ENCODE data around the gene CPA5.

CPA5 gene

DNA sequence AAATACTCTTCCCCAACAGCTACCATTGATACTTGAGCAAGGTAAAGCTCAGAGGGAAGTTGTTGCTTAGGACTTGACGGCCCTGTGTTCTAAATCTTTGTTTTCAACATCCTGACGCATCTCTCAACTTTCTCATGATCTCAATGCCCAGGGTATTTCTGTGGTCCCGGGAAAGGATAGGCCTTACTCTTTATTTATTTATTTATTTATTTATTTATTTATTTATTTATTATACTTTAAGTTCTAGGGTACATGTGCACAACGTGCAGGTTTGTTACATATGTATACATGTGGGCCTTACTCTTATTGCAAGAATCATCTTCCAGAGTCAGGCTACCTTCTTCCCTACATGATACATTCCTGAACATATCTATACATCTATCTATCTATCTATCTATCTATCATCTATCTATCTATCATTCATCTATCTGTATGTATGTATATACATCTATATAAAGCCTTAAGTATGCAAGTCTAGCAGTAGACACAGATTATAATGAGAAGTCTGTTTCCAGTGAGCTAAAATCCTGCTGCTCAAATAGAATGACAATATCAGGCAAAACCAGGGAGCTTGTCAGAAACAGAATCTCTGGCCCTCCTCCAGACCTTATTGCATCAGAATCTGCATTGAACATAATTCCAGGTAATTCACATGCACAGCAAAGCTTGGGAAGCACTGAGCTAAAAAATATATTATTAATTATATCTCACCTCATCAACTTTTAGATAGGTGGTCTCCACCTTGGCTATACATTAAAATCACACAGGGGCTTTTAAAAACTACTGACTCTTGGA is 12.2 kb upstream of the CPA5 start:
- no peak for DNase-seq (ENCODE audit: low read depth)

DNA sequence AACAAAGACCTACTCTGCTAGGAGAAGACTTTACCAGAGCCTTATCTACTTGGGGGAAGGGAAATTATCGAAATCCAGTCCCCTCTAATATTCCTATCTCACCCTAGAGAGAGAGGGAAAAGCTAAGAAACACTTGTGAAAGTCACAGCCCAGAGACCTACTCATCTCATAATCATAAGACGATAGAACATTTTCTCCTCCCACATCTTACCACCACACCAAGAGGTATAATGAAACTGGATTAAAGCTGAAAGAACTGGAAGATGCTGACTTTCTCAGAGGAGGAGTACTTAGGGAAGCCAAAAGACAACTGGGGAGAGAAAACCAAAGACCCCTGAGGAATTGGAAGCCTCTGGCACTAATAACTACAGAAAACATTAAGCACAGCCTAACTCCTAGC is 10.8 kb upstream of the CPA5 start:
- DNase-seq (ENCODE audit: low read depth): no peak

DNA sequence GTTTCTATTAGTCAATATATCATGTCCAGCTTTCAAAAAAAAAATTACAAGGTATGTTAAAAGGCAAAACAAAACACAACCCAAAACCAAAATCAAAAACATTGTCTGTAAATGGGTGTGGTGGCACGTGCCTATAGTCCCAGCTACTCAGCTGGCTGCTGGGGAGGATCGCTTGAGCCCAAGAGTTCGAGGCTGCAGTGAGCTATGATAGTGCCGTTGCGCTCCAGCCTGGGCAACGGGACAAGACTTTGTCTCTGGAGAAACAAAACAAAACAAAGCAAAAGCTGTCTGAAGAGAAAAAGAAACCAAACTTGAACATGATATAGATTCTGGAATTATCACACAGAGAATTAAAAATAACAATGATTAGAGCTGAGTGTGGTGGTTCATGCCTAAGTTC is 10.3 kb upstream of the CPA5 start:
- no peak for DNase-seq (ENCODE audit: low read depth)

DNA sequence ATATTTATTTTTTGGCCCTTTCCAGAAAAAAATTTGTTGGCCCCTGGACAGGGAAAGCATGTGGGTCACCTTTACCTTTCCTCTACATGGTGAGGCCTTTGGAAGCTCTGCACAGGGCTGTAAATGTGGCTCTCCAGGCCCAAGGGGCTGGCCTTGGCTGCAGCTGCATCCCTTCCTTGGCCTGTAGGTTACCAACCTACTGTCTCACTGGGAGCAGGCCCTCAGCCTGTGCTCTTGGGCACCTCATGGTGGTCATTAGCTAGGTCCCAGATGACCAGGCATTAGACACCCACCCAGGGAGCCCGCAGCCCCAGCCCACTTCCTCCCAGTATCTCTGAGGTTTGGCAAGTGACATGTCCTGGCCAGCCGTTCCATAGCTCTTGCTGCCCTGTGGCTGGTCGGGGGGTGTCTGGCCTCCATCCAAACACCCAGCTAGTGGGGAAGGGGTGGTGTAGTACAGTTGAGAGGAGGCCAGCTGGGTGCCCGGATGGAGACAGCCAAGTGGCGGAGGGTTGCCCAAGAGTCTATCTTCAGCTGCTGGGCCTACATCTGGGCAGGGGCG is 7.1 kb upstream of the CPA5 start:
- DNase-seq (ENCODE audit: low read depth): no peak

DNA sequence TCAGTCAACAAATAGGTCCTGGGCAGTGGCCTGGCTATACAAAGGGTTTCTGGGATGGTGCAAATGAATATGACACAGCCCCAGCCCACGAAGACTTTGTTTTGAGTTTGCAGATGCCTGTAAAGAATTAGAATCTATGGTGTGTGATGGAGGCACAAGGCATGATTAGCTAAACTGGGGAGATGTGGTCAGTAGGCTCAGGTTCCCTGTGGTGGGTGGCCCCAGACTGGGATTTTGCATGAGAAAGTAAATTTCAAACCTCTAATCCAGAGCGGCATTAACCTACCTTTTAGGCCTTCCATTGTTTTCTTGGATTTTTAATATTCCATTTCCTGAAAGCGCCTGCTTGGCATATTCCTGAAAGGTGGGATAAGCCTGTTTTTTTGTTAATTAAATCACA is 6.4 kb upstream of the CPA5 start:
- no peak for DNase-seq (ENCODE audit: low read depth)

DNA sequence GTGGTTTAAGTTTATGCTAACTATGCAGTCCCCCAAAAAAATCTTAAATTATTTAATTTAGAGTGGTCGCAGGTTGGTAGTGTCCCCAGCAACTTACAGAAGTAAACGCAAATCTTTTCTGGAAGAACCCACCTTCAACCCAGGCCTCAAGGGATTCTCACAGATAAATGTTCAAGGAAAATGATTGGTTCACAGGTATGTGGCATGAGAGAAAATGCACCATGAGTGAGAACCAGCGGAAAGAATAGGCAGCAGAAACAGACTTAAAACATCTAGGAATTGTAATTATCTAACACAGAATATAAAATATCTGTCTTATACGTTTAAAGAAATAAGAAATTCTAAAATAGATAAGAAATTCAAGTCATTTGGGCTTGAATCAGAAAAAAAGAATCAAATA is 2.7 kb upstream of the CPA5 start:
- no peak for DNase-seq (ENCODE audit: low read depth)

DNA sequence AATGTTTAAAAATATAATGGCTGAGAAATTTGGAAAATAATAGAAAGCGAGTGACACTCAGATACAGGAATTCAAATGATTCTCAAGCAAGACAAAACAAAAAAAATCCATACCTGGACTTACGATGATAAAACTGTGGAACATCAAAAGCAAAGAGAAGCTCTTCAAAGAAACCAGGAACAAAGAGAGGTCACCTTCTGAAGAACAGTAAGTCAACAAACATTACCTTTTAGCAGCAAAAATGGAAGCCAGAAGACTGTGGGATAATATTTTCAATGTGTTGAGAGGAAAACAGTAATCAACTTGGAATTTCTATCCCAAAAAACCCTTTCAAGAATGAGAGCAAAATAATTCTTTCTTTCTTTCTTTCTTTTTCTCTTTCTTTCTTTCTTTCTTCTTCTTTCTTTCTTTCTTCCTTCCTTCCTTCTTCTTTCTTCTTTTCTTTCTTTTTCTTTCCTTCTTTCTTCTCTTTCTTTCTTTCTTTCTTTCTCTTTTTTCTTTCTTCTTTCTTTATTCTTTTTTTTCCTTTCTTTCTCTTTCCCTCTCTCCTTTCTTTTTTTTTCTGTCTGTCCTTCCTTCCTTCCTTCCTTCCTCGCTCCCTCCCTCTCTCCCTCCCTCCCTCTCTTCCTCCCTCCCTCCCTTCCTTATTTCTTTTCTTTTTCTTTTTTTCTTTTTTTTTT is 1.8 kb upstream of the CPA5 start:
- no peak for DNase-seq (ENCODE audit: low read depth)

DNA sequence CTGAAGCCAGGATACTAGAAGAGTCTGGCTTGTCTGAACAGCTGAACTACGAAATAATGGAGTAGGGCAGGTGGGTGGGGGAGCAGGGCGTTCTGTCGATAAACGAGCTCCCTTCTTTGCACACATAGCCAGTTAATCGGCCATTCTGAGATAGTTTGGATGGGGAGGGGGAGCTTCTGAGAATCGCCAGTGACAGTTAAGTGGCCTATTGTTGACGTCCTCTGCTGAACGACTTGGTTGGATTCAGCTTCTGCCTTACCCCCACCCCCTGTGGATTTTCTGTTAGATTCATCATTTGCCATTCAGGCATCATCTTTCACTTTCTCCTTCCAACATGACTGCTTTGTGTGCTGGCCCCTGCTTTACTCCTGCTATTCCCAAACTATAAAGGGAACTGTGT is 520 bp downstream of the CPA5 start:
- DNase-seq (ENCODE audit: low read depth): no peak

DNA sequence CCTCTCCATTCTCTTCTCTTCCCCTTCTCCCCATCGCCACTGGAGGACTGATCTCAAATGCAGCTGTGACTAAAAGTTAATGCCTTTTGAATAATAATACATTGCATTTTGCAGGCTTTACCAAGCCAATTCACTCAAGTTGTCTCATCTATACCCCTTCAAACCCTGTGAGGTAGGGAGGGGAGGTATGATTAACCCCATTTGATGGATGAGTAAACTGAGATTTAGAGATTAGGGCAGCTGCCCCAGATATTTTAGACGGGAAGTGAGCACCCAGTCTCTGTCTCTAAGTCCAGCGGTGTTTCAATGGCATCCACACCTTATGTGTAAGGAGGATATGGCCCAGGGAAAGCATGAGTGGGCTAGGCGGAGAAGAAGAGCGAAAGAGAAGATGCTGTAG is 1.1 kb downstream of the CPA5 start:
- DNase-seq (ENCODE audit: low read depth): no peak

DNA sequence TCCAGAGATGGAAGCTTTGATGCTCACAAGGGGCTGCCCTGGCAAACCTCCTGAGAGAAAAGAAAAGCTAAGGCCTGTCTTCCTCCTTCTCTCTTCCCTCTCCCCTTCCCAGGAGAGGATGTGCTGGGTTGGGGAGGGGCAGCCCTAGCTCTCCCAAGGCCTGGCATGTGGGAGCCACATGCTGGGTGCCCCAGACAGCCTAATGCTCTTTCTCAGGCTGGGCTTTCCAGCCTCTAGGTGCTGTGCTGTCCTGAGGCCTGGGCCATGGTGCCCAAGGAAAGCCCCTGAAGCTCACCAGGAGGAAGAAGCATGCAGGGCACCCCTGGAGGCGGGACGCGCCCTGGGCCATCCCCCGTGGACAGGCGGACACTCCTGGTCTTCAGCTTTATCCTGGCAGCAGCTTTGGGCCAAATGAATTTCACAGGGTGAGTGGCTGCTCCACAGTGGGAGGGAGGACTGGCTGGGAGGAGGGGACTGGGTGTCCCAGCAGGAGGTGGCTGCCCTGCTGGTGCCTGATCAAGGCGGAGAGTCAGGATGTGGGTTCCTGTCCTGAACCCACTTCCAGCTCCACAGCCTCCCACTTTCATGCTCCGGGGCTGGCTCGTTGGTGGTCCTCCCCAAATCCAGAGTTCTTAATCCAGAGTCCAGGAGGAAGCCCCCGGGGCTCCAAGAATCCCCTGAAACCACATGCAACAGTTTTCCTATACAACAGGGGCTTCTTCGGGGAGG is 1.7 kb downstream of the CPA5 start:
- DNase-seq (ENCODE audit: low read depth): no peak

DNA sequence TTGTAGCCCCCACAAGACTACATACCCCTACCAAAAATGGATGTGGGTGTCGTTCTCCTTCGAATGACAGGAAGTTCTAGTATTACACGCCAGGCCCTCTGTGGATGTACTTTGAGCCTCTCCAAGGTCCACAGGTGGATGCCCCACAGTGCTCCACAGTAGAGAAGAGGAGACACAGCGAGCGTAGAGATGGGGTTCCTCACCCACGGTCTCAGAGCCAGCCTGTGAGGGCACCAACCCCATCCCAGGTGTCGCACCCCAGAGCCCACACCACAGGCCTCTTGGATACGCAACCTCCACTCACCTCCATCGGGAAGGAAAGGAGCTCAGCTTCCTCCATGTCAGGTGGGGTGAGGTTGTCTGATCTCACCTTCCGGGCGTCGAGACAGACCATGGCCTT is 2.3 kb downstream of the CPA5 start:
- DNase-seq (ENCODE audit: low read depth): no peak

DNA sequence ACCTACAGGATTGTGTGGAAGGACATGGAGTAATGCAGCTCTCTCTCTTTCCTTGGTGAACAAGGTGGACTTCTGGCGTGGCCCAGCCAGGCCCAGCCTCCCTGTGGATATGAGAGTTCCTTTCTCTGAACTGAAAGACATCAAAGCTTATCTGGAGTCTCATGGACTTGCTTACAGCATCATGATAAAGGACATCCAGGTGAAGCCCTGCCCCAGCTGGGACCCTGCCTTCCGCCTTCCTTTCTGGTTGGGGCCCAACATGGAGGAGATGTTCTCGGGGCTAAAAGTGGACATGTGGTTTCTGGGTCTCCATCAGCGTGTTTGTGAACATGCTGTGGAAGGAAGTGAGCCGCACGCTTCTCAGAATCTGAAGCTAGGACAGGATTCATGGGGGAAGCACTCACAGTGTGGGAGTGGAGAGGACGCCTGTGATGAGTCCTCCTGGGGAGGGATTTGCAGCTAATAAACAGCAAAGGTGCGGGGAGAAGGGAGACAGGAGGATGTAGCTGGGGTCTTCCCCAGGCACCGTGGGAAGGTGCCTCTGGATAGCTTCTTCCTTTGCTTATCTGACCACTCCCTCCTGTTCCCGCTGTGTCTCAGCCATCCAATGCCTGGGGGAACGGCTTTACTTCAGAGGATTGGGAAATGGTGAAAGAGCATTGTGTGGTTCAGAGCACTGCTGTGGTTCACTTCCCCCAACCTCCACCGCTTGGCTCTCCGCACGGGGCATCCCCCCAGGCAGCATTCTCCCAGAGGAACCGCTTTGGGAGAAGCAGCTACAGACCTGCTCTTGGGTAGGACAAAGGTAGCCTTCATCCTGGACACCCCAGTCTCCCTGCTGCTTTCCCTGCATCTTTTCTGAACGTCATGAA is 5.5 kb downstream of the CPA5 start:
- DNase-seq (ENCODE audit: low read depth): no peak

DNA sequence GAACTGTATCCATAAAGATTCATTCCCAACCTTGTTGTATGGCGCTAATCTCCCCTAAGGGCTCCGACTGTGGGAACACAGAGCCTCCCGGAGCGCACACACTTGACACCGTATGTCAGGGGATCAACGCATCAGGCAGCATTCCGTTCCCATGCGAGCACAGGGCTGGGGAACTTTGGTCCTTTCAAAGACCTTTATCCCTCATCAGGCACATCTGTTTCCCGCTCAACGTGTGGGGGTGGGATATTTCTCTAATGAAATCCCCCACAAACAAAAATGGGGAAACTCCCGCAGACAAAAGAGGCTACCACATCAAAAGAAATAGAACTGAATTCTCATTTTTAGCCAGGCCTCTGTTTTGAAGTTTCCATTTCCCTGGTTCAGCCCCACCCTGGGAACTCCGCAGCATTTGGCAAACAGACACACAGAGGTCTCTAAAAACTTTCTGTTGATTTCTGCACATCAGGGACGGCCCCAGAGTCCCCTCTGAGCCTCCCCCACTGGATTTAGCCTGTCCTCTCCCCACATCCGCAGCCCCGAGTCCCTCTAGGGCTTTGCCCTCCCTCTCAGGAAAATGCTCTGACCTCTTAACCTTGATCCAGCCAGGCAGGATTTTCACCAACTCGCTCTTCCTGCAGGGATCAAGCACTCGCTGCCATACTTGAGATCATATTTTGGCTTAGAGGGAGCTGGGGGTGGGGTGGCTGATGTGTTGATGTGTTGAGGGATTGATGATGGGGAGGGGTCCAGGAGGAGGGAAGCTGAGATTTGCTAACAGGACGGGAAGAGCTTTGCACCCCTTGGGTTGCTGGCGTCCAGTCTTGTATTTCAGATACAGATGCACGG is 6.6 kb downstream of the CPA5 start:
- DNase-seq (ENCODE audit: low read depth): no peak

DNA sequence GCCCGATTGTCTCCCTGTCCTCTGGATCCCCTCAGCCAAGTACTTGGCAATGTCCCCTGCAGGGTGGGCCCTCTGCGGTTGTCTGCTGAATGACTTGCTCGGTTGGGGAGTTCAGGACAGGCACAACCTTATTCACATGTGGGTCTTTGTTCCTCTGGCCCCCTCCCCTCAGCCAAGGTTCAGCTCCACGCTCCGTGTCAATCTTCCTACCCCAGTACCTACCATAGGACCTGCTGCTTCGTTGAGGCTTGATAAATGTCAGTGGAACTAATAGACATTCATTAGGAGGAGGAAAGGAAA is 7.1 kb downstream of the CPA5 start:
- no peak for DNase-seq (ENCODE audit: low read depth)

DNA sequence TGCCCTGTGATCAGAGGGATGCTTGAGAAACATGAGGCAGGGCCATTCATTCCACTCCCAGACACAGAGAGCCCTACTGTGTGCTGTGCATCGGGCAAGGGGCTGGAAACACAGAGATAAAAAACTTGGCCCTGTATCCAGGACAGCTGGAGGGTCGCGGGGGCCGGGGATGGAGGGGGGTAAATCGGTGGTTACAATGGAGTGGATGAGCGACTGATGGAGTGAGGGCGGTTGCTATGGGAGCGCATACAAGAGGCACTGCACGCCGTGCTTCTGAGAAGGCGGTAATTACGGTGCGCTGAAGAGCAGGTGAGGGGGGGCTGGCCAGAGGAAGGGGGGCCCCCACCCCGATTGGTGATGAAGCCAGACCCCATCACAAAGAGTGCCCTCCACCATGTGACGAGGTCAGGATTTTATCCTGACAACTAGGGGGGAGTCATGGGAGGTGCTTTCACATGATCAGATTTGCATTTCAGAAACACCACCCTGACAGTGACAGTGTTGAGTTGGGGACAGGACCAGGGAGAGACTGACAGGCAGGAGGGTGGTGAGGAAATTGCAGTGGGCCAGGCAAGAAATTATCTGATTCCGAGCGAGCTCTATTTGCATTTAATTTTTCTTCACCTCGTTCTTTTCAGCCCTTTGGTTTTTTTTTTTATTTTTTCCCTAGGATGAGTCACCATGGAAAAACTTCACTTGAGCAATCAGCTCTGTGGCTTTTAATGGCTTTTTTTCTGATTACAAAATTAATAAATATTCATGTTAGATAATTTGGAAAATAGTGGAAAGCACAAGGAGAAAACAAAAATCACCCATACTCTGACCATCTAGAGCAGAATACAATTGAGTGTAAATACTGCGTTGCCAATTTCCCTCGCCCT is 7.8 kb downstream of the CPA5 start:
- DNase-seq (ENCODE audit: low read depth): no peak

DNA sequence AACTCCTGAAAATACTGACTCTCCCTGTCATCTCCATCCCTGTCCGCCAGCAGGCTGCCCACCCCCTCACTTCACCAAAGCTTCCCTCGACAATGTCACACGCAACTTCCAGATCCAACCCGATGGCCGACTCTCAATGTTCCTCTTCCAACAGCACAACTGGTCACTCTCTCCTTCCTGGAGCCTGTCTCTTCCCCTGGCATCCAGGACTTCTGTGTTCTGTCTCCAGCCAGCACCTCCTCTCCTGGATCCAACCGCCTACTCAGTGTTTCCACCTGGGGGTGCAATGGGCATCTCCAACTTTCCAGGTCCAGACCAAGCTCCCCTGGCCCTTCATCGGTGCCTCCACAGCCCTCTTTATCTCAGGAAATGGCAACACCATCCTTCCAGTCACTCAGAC is 8.6 kb downstream of the CPA5 start:
- no peak for DNase-seq (ENCODE audit: low read depth)

DNA sequence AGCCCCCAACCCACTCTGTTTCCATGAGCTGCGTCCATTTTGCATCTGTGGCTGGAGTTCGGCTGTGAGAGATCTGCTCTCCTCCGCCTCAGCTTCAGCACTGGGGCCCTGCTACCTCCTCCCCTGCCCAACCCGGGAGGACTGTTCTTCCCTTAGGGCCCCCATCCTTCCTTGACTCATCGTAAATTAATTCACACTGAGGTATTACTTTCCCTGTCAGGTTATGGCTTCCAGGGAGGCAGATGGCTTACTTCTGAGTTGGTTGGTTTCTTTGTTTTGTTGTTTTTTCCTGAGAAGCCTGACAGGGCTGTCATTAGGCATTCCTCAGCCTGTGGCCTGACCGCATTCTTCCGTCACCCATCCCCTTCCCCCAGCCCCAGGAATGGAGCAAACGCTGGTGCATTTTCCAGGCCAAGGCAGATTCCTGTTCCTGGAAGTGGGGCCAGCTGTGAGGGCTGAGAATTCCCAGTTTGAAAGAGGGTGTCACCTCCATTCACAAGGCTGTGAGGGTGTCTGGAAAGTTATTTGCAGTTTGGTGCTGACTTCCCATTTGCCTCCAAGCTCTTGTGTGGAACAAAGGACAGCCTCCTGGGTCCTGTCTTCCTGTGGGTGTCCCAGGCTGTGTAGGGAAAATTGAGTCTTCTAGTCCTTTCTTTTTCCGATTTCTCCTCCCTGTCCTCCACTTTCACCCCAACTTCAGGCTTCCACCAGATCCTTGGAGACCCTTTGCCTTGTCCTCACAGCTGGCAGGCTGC is 11.7 kb downstream of the CPA5 start:
- DNase-seq (ENCODE audit: low read depth): no peak

DNA sequence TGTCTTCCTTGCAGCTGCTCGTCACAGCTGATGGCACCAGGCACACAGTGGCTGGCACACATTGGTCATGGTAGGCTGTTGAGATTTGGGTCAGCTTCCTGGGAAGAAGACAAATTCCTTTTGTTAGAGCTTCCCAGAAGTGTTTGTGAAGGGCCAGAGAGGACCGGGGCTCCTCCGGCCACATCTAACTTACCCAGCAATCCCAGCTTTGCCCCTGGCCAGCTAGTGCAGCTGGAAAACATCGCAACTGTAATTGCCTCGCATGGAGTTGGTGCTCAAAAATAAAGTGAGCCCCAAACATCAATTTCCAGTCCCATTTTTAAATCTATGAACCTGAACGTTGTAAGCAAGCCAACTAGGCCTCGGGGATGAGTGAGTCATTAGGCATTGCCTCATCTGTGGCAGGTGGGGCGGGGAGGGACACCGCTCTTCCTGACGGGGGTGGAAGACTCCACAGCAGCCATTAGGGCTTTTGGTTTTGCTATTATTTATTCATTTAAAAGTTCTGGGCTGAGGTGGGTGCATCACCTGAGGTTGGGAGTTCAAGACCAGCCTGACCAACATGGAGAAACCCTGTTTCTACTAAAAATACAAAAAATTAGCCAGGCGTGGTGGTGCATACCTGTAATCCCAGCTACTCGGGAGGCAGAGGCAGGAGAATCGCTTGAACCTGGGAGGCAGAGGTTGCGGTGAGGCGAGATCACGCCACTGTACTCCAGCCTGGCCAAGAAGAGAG is 12.4 kb downstream of the CPA5 start:
- DNase-seq (ENCODE audit: low read depth): no peak

DNA sequence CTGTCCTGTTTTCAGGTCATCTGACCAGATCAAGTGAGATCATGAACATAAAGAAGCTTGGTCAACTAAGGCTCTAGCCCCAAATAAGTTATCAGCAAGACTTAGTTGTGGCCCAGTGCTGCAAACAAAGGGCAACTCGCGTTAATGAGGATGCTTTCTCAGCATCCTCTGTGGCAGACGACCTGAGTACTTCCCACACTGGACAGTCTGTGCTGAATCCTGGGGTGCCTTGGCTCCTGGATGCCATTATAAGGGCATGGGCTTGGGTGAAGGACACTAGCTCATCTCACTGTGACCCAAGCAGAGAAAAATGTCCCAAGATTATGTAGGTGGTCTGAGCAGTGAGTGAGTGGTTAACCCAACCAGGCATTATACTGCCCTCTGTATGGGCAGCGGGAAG is 13.9 kb downstream of the CPA5 start:
- DNase-seq (ENCODE audit: low read depth): no peak
